Stimulated activated CD4-positive, alpha-beta T cell treated with anti-CD3 and anti-CD28 coated beads, TNF-alpha, amount 100 ng/mL, for 48 hours (primary cell): ENCODE data around the gene LMF1.
"Not testable (repeated sequence)": the region's sequence is repeated elsewhere in the genome, so short reads cannot be mapped to it uniquely, and the experiment has no call there.

ENCODE experiments used
- DNase-seq, 3 donors: peaks; one replicate each; pipeline ENCODE4 v3.0.0-alpha.2; 2020; ENCODE audit warnings: low read depth in 3 of 3

The LMF1 gene

GRCh38 chr16:850668-851067 is 120.1 kb downstream of the LMF1 start:
- no peak for DNase-seq

GRCh38 chr16:848510-849253 is 122.1 kb downstream of the LMF1 start:
- no peak for DNase-seq

- no peak for DNase-seq
Observed at GRCh38 chr16:847681-848445, 122.9 kb downstream of the LMF1 start.

- no peak for DNase-seq
Observed at GRCh38 chr16:847151-847550, 123.6 kb downstream of the LMF1 start.

GRCh38 chr16:845351-845745 is 125.4 kb downstream of the LMF1 start:
- DNase-seq, result no peak

GRCh38 chr16:844638-845350 is 126.0 kb downstream of the LMF1 start:
- no peak for DNase-seq

GRCh38 chr16:843771-844170 is 127.0 kb downstream of the LMF1 start:
- DNase-seq, result no peak

GRCh38 chr16:842711-843560 is 127.8 kb downstream of the LMF1 start:
- no peak for DNase-seq

- no peak for DNase-seq
Observed at GRCh38 chr16:842061-842476, 128.7 kb downstream of the LMF1 start.

GRCh38 chr16:841455-842060 is 129.2 kb downstream of the LMF1 start:
- no peak for DNase-seq

GRCh38 chr16:840561-841454 is 130.0 kb downstream of the LMF1 start:
- DNase-seq, result no peak

- no peak for DNase-seq
Observed at GRCh38 chr16:839643-840408, 131.0 kb downstream of the LMF1 start.

GRCh38 chr16:838741-839140 is 132.0 kb downstream of the LMF1 start:
- DNase-seq, result no peak

GRCh38 chr16:836822-837221 is 134.0 kb downstream of the LMF1 start:
- not testable (repeated sequence) for DNase-seq

GRCh38 chr16:836221-836620 is 134.6 kb downstream of the LMF1 start:
- DNase-seq, result no peak

- no peak for DNase-seq
Observed at GRCh38 chr16:835373-835772, 135.4 kb downstream of the LMF1 start.

- no peak for DNase-seq
Observed at GRCh38 chr16:833411-833810, 137.4 kb downstream of the LMF1 start.

- DNase-seq, result no peak
Observed at GRCh38 chr16:832652-833336, 138.0 kb downstream of the LMF1 start.
